ENCODE results near the gene DSTYK. TPM values are rescaled to one million over a fixed set of nuclear protein-coding genes. Genes with fewer than 3 reads are reported as not detected.

Gene DSTYK
- polyA plus RNA-seq, 6 donors from 2014 or later = 4.5 to 7.6 (median 5.8) TPM

- Mint-ChIP-seq H3K4me3 (peak overlapping the region in 4 of 8 donors; percentile 6 to 84 (median 16)), H3K27ac (no peak overlapping the region), H3K27me3 (peaks cover 18 to 30% (median 28%) of the 10 kb centered on the region in 3 donors), H3K4me1 (peaks cover 20 to 31% (median 28%) of the 10 kb centered on the region in 3 donors), H3K9me3 (no peaks in the 10 kb centered on the region), H3K36me3 (no peaks in the 10 kb centered on the region)
- DNase-seq (no peak), ATAC-seq (ENCODE audit: low read depth in 2 of 2) (no peak)
Observed at GRCh38 chr1:205225901-205226765, 14.6 kb upstream of the DSTYK start.

DNA sequence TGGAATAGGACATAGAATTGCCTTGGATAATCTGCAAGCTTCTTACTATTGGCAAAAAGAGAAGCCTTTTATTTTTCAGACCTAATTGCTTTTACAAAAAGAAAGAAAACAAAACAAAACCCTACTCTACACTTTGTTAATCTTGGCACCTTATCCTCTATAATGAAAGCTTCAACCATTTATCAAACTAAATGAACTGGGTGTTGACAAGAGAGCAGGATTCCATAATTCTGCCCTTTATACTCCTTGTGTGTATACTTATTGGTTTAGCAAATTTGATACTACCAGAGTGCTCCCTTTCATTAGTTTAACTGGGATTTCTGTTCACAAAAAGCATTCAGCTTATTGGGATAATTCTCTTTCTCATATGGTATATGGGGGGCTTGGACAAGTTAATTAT, 13.2 kb upstream of the DSTYK start:
- no peak for DNase-seq
- ATAC-seq (ENCODE audit: low read depth in 2 of 2) = no peak
- Mint-ChIP-seq H3K4me1 (peaks cover 15 to 25% (median 20%) of the 10 kb centered on the region in 3 donors), H3K27me3 (peaks cover 18 to 30% (median 28%) of the 10 kb centered on the region in 3 donors), H3K9me3 (no peaks in the 10 kb centered on the region), H3K36me3 (no peaks in the 10 kb centered on the region), H3K27ac (no peak overlapping the region), H3K4me3 (no peak overlapping the region)

DNA sequence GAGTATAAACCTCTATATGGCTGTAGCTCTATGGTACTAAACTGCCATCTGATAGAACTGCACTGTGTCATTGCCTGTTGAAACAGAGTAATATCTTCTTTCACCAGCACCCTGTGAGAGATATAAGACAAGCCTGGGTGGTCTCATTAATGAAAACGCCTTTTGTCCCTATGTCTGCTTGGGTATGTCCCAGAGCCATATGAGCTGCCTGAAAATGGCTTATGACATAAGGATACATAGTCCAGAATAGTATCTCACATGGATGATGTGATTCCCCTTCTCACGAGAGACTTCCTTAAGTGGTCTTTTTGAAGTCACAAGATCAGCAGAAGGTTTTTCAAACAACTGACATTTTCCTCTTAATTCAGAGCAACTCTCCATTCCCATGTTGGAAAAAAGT, 8.9 kb upstream of the DSTYK start:
- ATAC-seq (ENCODE audit: low read depth in 2 of 2) = no peak
- no peaks in the 10 kb centered on the region for H3K9me3 Mint-ChIP-seq
- H3K4me1 Mint-ChIP-seq = no peaks in the 10 kb centered on the region
- H3K27ac Mint-ChIP-seq = no peak overlapping the region
- H3K27me3 Mint-ChIP-seq = peaks cover 7 to 15% (median 14%) of the 10 kb centered on the region in 3 donors
- no peak for DNase-seq
- no peak overlapping the region for H3K4me3 Mint-ChIP-seq
- no peaks in the 10 kb centered on the region for H3K36me3 Mint-ChIP-seq

- no peaks in the 10 kb centered on the region for H3K36me3 Mint-ChIP-seq
- ATAC-seq (ENCODE audit: low read depth in 2 of 2) (no peak), DNase-seq (no peak)
- H3K4me3 Mint-ChIP-seq = no peak overlapping the region
- peaks cover 2 to 11% (median 5%) of the 10 kb centered on the region in 3 donors for H3K4me1 Mint-ChIP-seq
- H3K27me3 Mint-ChIP-seq = peaks cover 0 to 6% (median 0%) of the 10 kb centered on the region in 3 donors
- no peak overlapping the region for H3K27ac Mint-ChIP-seq
- no peaks in the 10 kb centered on the region for H3K9me3 Mint-ChIP-seq
Observed at GRCh38 chr1:205217418-205217817, 5.9 kb upstream of the DSTYK start.

DNA sequence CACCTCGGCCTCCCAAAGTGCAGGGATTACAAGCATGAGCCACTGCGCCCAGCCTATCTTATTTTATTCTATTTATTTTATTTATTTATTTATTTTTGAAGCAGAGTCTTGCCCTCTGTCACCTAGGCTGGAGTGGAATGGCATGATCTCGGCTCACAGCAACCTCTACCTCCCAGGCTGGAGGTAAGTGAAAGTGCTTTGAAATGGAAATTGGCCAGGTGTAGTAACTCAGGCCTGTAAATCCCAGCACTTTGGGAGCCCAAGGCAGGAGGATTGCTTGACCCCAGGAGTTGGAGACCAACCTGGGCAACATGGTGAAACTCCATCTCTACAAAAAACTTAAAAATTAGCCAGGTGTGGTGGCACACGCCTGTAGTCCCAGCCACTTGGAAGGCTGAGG, 5.1 kb upstream of the DSTYK start:
- Mint-ChIP-seq H3K36me3 (no peaks in the 10 kb centered on the region), H3K4me3 (no peak overlapping the region), H3K4me1 (peaks cover 9 to 19% (median 10%) of the 10 kb centered on the region in 3 donors), H3K27me3 (peaks cover 0 to 6% (median 0%) of the 10 kb centered on the region in 3 donors), H3K27ac (no peak overlapping the region), H3K9me3 (no peaks in the 10 kb centered on the region)
- ATAC-seq (ENCODE audit: low read depth in 2 of 2) (no peak), DNase-seq (no peak)

DNA sequence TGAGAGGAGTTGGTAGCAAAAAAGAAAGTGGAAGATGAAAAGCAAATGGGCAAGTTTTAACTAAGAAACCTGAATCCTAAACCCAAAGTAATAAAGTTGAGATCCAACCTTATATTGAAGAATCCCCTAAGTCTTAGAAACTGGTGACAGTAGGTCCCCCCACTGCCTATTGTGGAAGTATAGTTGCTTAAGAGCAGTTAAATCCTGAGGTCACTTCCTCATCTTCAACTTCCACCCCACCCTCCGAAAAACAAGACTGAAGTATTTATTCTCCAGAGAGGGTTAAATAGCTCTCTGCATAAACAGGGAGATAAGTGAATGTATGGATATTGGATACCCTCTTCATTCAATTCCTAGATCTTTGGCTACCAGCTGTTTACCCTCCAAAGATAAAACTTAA, 3.3 kb upstream of the DSTYK start:
- Mint-ChIP-seq H3K9me3 (no peaks in the 10 kb centered on the region), H3K4me1 (peaks cover 20 to 31% (median 29%) of the 10 kb centered on the region in 3 donors), H3K4me3 (no peak overlapping the region), H3K27ac (peak overlapping the region in 2 of 6 donors; percentile 66 to 80), H3K27me3 (peaks cover 0 to 6% (median 0%) of the 10 kb centered on the region in 3 donors), H3K36me3 (no peaks in the 10 kb centered on the region)
- DNase-seq = no peak
- ATAC-seq (ENCODE audit: low read depth in 2 of 2) = no peak

GRCh38 chr1:205211839-205212536, 486 bp upstream of the DSTYK start:
- ATAC-seq (ENCODE audit: low read depth in 2 of 2) = peak; percentile 61 to 65
- Mint-ChIP-seq H3K27me3 (no peaks in the 10 kb centered on the region), H3K9me3 (no peaks in the 10 kb centered on the region), H3K4me1 (peaks cover 20 to 36% (median 35%) of the 10 kb centered on the region in 3 donors), H3K36me3 (no peaks in the 10 kb centered on the region), H3K4me3 (peak overlapping the region; percentile 93 to 98 (median 97)), H3K27ac (peak overlapping the region; percentile 95 to 99 (median 98))
- DNase-seq = no peak

- Mint-ChIP-seq H3K4me1 (peaks cover 20 to 36% (median 35%) of the 10 kb centered on the region in 3 donors), H3K4me3 (peak overlapping the region; percentile 93 to 98 (median 97))
- no peak for ATAC-seq (ENCODE audit: low read depth in 2 of 2)
Observed at GRCh38 chr1:205210756-205211168, 740 bp downstream of the DSTYK start.

DNA sequence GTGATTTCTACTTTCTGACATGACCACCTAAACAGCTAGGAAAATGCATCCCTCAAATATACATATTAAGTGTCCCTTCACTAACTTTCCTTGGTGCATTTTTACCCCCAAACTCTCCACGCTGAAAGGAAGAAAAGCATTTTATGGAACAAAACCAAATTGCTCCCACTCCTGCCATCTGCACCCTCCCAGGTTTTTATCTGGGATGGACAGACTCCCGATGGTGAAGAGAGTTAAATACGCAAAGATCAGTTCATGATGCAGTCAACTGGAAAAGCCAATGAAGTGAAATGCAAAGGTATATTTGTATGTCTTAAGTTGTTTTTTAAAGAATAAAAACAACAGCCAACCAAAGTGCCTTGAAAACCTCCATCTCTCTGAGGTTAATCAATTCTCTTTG, 2.7 kb downstream of the DSTYK start:
- peak overlapping the region in 2 of 8 donors; percentile 6 to 78 for H3K4me3 Mint-ChIP-seq

More at GRCh38 chr1:205210756-205211168, 740 bp downstream of the DSTYK start:
- no peak for DNase-seq
- Mint-ChIP-seq H3K27ac (peak overlapping the region; percentile 69 to 98 (median 91)), H3K27me3 (no peaks in the 10 kb centered on the region), H3K9me3 (no peaks in the 10 kb centered on the region), H3K36me3 (no peaks in the 10 kb centered on the region)

DNA sequence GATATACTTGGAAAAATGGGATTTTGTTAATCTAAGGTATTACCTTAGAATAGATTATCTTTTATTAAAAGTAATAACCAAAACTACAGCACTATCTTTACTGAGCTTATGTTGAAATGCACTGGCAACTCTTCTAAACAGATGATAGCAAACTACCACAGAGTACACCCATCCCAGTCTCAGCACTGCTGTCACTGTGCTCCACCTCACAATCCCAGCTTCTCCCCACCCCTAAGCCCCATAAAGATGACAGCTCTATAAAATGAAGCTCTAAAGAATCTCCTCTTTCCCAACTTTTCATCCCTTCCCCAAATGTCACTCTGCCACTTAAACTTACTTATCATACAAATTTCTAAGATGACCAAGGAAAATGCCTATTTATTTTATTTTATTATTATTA, 6.4 kb downstream of the DSTYK start:
- H3K4me1 Mint-ChIP-seq = peaks cover 12 to 24% (median 16%) of the 10 kb centered on the region in 3 donors
- no peaks in the 10 kb centered on the region for H3K36me3 Mint-ChIP-seq
- H3K27me3 Mint-ChIP-seq = no peaks in the 10 kb centered on the region
- peak overlapping the region in 3 of 6 donors; percentile 2 to 53 (median 37) for H3K27ac Mint-ChIP-seq
- no peak overlapping the region for H3K4me3 Mint-ChIP-seq
- no peaks in the 10 kb centered on the region for H3K9me3 Mint-ChIP-seq
- no peak for DNase-seq
- no peak for ATAC-seq (ENCODE audit: low read depth in 2 of 2)

More for the DNA sequence above, 2.7 kb downstream of the DSTYK start:
- Mint-ChIP-seq H3K36me3 (no peaks in the 10 kb centered on the region), H3K27me3 (no peaks in the 10 kb centered on the region), H3K9me3 (no peaks in the 10 kb centered on the region), H3K27ac (no peak overlapping the region), H3K4me1 (peaks cover 24 to 45% (median 27%) of the 10 kb centered on the region in 3 donors)
- DNase-seq (no peak), ATAC-seq (ENCODE audit: low read depth in 2 of 2) (no peak)

GRCh38 chr1:205204552-205204951, 7.0 kb downstream of the DSTYK start:
- DNase-seq (no peak), ATAC-seq (ENCODE audit: low read depth in 2 of 2) (no peak)
- Mint-ChIP-seq H3K27me3 (no peaks in the 10 kb centered on the region), H3K4me1 (peaks cover 11 to 26% (median 15%) of the 10 kb centered on the region in 3 donors), H3K4me3 (no peak overlapping the region), H3K27ac (no peak overlapping the region), H3K9me3 (no peaks in the 10 kb centered on the region), H3K36me3 (no peaks in the 10 kb centered on the region)

DNA sequence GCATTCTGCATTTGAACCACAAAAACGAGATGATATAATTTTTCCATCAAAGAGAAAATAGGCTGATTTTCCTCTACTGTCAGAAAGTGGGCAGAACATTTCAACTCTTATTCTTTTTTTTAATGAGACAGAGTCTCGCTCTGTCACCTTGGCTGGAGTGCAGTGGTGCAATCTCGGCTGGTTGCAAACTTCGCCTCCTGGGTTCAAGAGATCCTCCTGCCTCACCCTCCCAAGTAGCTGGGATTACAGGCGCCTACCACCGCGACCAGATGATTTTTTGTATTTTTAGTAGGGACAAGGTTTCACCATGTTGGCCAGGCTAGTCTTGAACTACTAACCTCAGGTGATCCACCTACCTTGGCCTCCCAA, 11.6 kb downstream of the DSTYK start:
- no peak overlapping the region for H3K4me3 Mint-ChIP-seq
- no peak overlapping the region for H3K27ac Mint-ChIP-seq

GRCh38 chr1:205199090-205199930, 12.2 kb downstream of the DSTYK start:
- peaks cover 15 to 26% (median 20%) of the 10 kb centered on the region in 3 donors for H3K4me1 Mint-ChIP-seq
- H3K36me3 Mint-ChIP-seq = no peaks in the 10 kb centered on the region
- H3K4me3 Mint-ChIP-seq = no peak overlapping the region
- ATAC-seq (ENCODE audit: low read depth in 2 of 2) (no peak), DNase-seq (no peak)
- H3K9me3 Mint-ChIP-seq = no peaks in the 10 kb centered on the region
- H3K27ac Mint-ChIP-seq = peak overlapping the region in 1 of 6 donors; percentile 71
- H3K27me3 Mint-ChIP-seq = no peaks in the 10 kb centered on the region

More for the DNA sequence above, 11.6 kb downstream of the DSTYK start:
- Mint-ChIP-seq H3K36me3 (no peaks in the 10 kb centered on the region), H3K9me3 (no peaks in the 10 kb centered on the region), H3K27me3 (no peaks in the 10 kb centered on the region), H3K4me1 (peaks cover 19 to 32% (median 20%) of the 10 kb centered on the region in 3 donors)
- DNase-seq = no peak
- no peak for ATAC-seq (ENCODE audit: low read depth in 2 of 2)

Data from naive B cell (primary cell).